GM12878 (cell line): ENCODE measurements around the gene AOC3. TPM values are rescaled to one million over a fixed set of nuclear protein-coding genes. Genes with fewer than 3 reads are reported as not detected.

Experiments
- ATAC-seq: fragments of 200-7000 bp; cut with Tn5 transposase; 3 replicates; pipeline ENCODE4 v1.9.1; 2020; ENCODE audit warnings: mild to moderate bottlenecking, moderate library complexity
- BruUV-seq: library from RNA; stranded (reverse); fragments of 400-500 nt; replicated peaks from 2 replicates; lab custom pipeline; 2021; lab: Mats Ljungman, UMichigan
- CTCF ChIA-PET: fragments of 300-600 bp; sonication (Branson Sonifier 250); formaldehyde crosslinking; extraction: SDS; loops from one replicate; lab custom pipeline; 2021; ENCODE audit warnings: inconsistent platforms; lab: Yijun Ruan, JAX
- POLR2A ChIA-PET: fragments of 350-600 bp; formaldehyde crosslinking; extraction: SDS; loops from one replicate; lab custom pipeline; 2021; ENCODE audit warnings: inconsistent platforms; lab: Charles Lee
- RAD21 ChIA-PET: fragments of 300-600 bp; sonication (Branson Sonifier 250); formaldehyde crosslinking; loops from one replicate; lab custom pipeline; 2023; ENCODE audit warnings: antibody characterized with exemption; ENCODE audit not compliant: unreplicated experiment; lab: Charles Lee
- SMC1A ChIA-PET: fragments of 300-600 bp; sonication (Branson Sonifier 250); formaldehyde crosslinking; loops from one replicate; lab custom pipeline; 2023; ENCODE audit not compliant: unreplicated experiment, uncharacterized antibody; lab: Charles Lee
- DNase-seq: peaks from one replicate; pipeline ENCODE4 v3.0.0-alpha.2; 2011; ENCODE audit warnings: low read depth, low spot score
- FAIRE-seq: peaks from 3 replicates; lab custom pipeline; 2011; peaks lifted over from hg19 to GRCh38; lab: Jason Lieb, UNC
- H2AFZ ChIP-seq: 2 replicates; pipeline ENCODE4 v1.6.0; 2011; ENCODE audit warnings: low read depth, low read length, control low read depth; ENCODE audit not compliant: control insufficient read depth
- H3K27ac ChIP-seq: 2 replicates; pipeline ENCODE4 v1.5.1; 2011; ENCODE audit warnings: control low read depth; ENCODE audit not compliant: control insufficient read depth, insufficient read depth
- H3K27me3 ChIP-seq, 2 experiments: replicated peaks in 1 of 2; 2 replicates each; pipeline versions ENCODE4 v1.6.0 to v1.6.1; 2011; ENCODE audit warnings: low read length in 1 of 2; ENCODE audit not compliant: control insufficient read depth in 2 of 2, insufficient read depth in 2 of 2
- H3K36me3 ChIP-seq, 2 experiments: 2 replicates each; pipeline ENCODE4 v1.5.1; 2011; ENCODE audit warnings: low read length in 1 of 2; ENCODE audit not compliant: control insufficient read depth in 2 of 2, insufficient read depth in 2 of 2
- H3K4me1 ChIP-seq: 2 replicates; pipeline ENCODE4 v1.6.1; 2011; ENCODE audit warnings: mild to moderate bottlenecking, low read length, moderate library complexity, mixed read lengths; ENCODE audit not compliant: control insufficient read depth, insufficient read depth
- H3K4me2 ChIP-seq: 2 replicates; pipeline ENCODE4 v1.6.0; 2011; ENCODE audit warnings: control low read depth; ENCODE audit not compliant: control insufficient read depth, insufficient read depth
- H3K4me3 ChIP-seq: fragments of 200-600 bp; sonication (generic); 2 replicates; pipeline ENCODE4 v1.5.1; 2016
- H3K79me2 ChIP-seq: 2 replicates; pipeline ENCODE4 v1.6.0; 2011; ENCODE audit warnings: low read length; ENCODE audit not compliant: control insufficient read depth, insufficient read depth
- H3K9ac ChIP-seq: 2 replicates; pipeline ENCODE4 v1.8.0; 2011; ENCODE audit warnings: low read length, control low read depth, mixed read lengths; ENCODE audit not compliant: control insufficient read depth, insufficient read depth
- H3K9me3 ChIP-seq: replicated peaks from 3 replicates; pipeline ENCODE4 v1.5.1; 2011; ENCODE audit warnings: mild to moderate bottlenecking, low read length; ENCODE audit not compliant: control insufficient read depth, insufficient read depth
- H4K20me1 ChIP-seq: 2 replicates; pipeline ENCODE4 v1.6.0; 2011; ENCODE audit not compliant: control insufficient read depth, insufficient read depth
- BACH1 ChIP-seq: fragments of 450-650 bp; IDR thresholded peaks from 2 replicates; pipeline ENCODE4 v1.6.1; 2017; ENCODE audit warnings: mild to moderate bottlenecking, borderline replicate concordance
- BHLHE40 ChIP-seq, 2 experiments: fragments of 450-650 bp in 1 of 2; IDR thresholded peaks; 2 replicates each; pipeline ENCODE4 v1.6.1; 2011 to 2017; ENCODE audit warnings: low read depth in 2 of 2, borderline replicate concordance in 1 of 2, improper control_type of control experiment in 1 of 2, low read length in 1 of 2, mild to moderate bottlenecking in 1 of 2
- CBX5 ChIP-seq: sonication (generic); IDR thresholded peaks from 2 replicates; pipeline ENCODE4 v1.6.1; 2016; ENCODE audit warnings: low read depth, moderate library complexity, mild to moderate bottlenecking, inconsistent platforms
- CHD4 ChIP-seq: fragments of 200-600 bp; sonication (generic); IDR thresholded peaks from 2 replicates; pipeline ENCODE4 v1.6.1; 2016; ENCODE audit warnings: mild to moderate bottlenecking
- EP300 ChIP-seq, 2 experiments: fragments of 150-350 bp in 1 of 2; IDR thresholded peaks; 2 replicates each; pipeline ENCODE4 v1.6.1; 2011 to 2012; ENCODE audit warnings: low read depth in 2 of 2, low read length in 2 of 2, borderline replicate concordance in 1 of 2, improper control_type of control experiment in 1 of 2, inconsistent platforms in 1 of 2; ENCODE audit not compliant: control insufficient read depth in 1 of 2
- HSF1 ChIP-seq: fragments of 150-350 bp; IDR thresholded peaks from 2 replicates; pipeline ENCODE4 v1.6.1; 2014; ENCODE audit warnings: mild to moderate bottlenecking, low read depth, low read length
- IRF3 ChIP-seq: fragments of 450-650 bp; IDR thresholded peaks from 2 replicates; pipeline ENCODE4 v1.6.1; 2014; ENCODE audit warnings: mild to moderate bottlenecking
- PBX3 ChIP-seq: IDR thresholded peaks from 2 replicates; pipeline ENCODE4 v1.6.1; 2011; ENCODE audit warnings: mild to moderate bottlenecking, low read depth, low read length, moderate library complexity; ENCODE audit not compliant: insufficient replicate concordance
- SP1 ChIP-seq: IDR thresholded peaks from one replicate; pipeline ENCODE4 v1.6.1; 2011; ENCODE audit warnings: low read depth, low read length
- STAT1 ChIP-seq: fragments of 450-650 bp; conservative IDR thresholded peaks from 2 replicates; pipeline ENCODE4 v1.6.1; 2014; ENCODE audit warnings: antibody characterized with exemption, mild to moderate bottlenecking
- ZNF592 ChIP-seq: fragments of 450-650 bp; IDR thresholded peaks from 2 replicates; pipeline ENCODE4 v1.6.1; 2017; ENCODE audit warnings: mild to moderate bottlenecking, moderate library complexity
- WGBS: methylation state at CpG from one replicate; pipeline ENCODE4 v1.1.6; 2016; ENCODE audit warnings: low lambda C conversion rate; ENCODE audit not compliant: insufficient replicate concordance, insufficient coverage; ENCODE audit errors: missing lambda C conversion rate; 5-methylcytosine and 5-hydroxymethylcytosine counted together
- in situ Hi-C: fragments of 300-500 bp; cut with MboI; formaldehyde crosslinking; loops from 9 replicates; pipeline ENCODE4 v1.14.3; 2018; ENCODE audit warnings: mixed read lengths
- intact Hi-C: fragments of 100-400 bp; cut with micrococcal nuclease; formaldehyde crosslinking; loops from one replicate; pipeline ENCODE4 v1.14.2; 2022; ENCODE audit not compliant: unreplicated experiment
- polyA plus RNA-seq, 11 experiments: library from polyadenylated mRNA; depleted of rRNA in 4 of 11; unstranded in 6 of 11; stranded (reverse) in 5 of 11; fragments of >200 nt; fragmentation: Nextera tagmentation in 4 of 11; fragmentation: Illumina TruSeq in 1 of 11; extraction: Ambion mirVana in 4 of 11; extraction: Trizol in 1 of 11; gene quantifications; 1 replicate in 1 of 11; 2 replicates in 10 of 11; pipeline versions ENCODE4 v1.2.1 to v1.2.3, GENCODE V29; 2011 to 2016; ENCODE audit warnings: inconsistent platforms in 2 of 11, missing spikeins in 2 of 11, low read depth in 1 of 11
- total RNA-seq, 4 experiments: library from RNA; depleted of rRNA in 3 of 4; stranded (reverse); fragments of >200 nt in 3 of 4; fragmentation: Illumina TruSeq in 1 of 4; extraction: Trizol in 1 of 4; gene quantifications; 2 replicates each; pipeline versions ENCODE4 v1.2.1 to v1.2.3, GENCODE V29; 2013 to 2021

The AOC3 gene
- total and polyA plus RNA-seq, 10 of the 15 experiments (the other 5 are each of a cell fraction or from before 2014, with no cell fraction given) = 0.02 to 0.91 (median 0.34) TPM; not detected in 2

- intact Hi-C loops = no loop called here
- H3K4me2 ChIP-seq = no peak overlapping the region
- in situ Hi-C loops = no loop called here
- H3K4me3 ChIP-seq = no peak overlapping the region
- H3K27ac ChIP-seq = no peak overlapping the region
- ATAC-seq (no peak), FAIRE-seq (no peak), DNase-seq (no peak)
- ChIA-PET RAD21 (no interaction called here), SMC1A (no interaction called here), POLR2A (no interaction called here), CTCF (interaction anchor here (0.6 kb wide), 1 partner anchor 170 kb away, joined by 3 read pairs; no protein-coding TSS in a partner anchor)
- no peaks in the 10 kb centered on the region for H3K79me2 ChIP-seq
- H3K4me1 ChIP-seq = no peaks in the 10 kb centered on the region
- H3K9ac ChIP-seq = no peak overlapping the region
- H2AFZ ChIP-seq = no peak overlapping the region
- no peaks in the 10 kb centered on the region for H3K9me3 ChIP-seq
- no peaks in the 10 kb centered on the region for H4K20me1 ChIP-seq
- no TSS peak for BruUV-seq
- no peaks in the 10 kb centered on the region for H3K36me3 ChIP-seq
- TF ChIP-seq CBX5 = no peak
- TF ChIP-seq STAT1 = no peak
- no peak for TF ChIP-seq HSF1
- no peak for TF ChIP-seq BHLHE40 (IDR thresholded peaks at IDR 0.05; ENCODE audit: borderline replicate concordance in 1 of 2, low read depth in 2 of 2, low read length in 1 of 2)
- no peak for TF ChIP-seq ZNF592
- TF ChIP-seq CHD4 = no peak
- TF ChIP-seq EP300 (IDR thresholded peaks at IDR 0.05; ENCODE audit: borderline replicate concordance in 1 of 2, control insufficient read depth in 1 of 2, low read depth in 2 of 2, low read length in 2 of 2) = no peak
- TF ChIP-seq PBX3 = no peak
- TF ChIP-seq SP1 = no peak
- TF ChIP-seq BACH1 = no peak
- no peak for TF ChIP-seq IRF3
- 37% methylated on average over 10 of the region's 10 CpGs for WGBS
- no peaks in the 10 kb centered on the region for H3K27me3 ChIP-seq
Observed at GRCh38 chr17:42891539-42892152, 40.6 kb downstream of the AOC3 start.
